HEK293 (cell line): ENCODE data around the gene C17orf100.

Experiments used
- CTCF ChIP-seq: fragments of 450-650 bp; formaldehyde crosslinking; IDR thresholded peaks from 2 replicates; pipeline ENCODE4 v1.5.1; 2016; ENCODE audit warnings: missing biosample characterization, missing genetic modification characterization
- GLI2 ChIP-seq: fragments of 450-650 bp; formaldehyde crosslinking; IDR thresholded peaks from 2 replicates; pipeline ENCODE4; 2017; ENCODE audit warnings: missing biosample characterization, missing genetic modification characterization, low read depth, borderline replicate concordance
- ZNF2 ChIP-seq: fragments of 450-650 bp; formaldehyde crosslinking; IDR thresholded peaks from 2 replicates; pipeline ENCODE4 v1.5.1; 2016; ENCODE audit warnings: missing biosample characterization, missing genetic modification characterization
- ZNF24 ChIP-seq: fragments of 450-650 bp; formaldehyde crosslinking; IDR thresholded peaks from 2 replicates; pipeline ENCODE4 v1.5.1; 2016; ENCODE audit warnings: missing biosample characterization, missing genetic modification characterization
- ZNF266 ChIP-seq: fragments of 450-650 bp; formaldehyde crosslinking; IDR thresholded peaks from 2 replicates; pipeline ENCODE4 v1.5.1; 2016; ENCODE audit warnings: missing biosample characterization, missing genetic modification characterization, low read depth
- ZNF513 ChIP-seq: fragments of 450-650 bp; IDR thresholded peaks from 2 replicates; pipeline ENCODE4 v1.5.1; 2018; ENCODE audit warnings: missing biosample characterization, missing genetic modification characterization
- ZNF549 ChIP-seq: fragments of 450-650 bp; IDR thresholded peaks from 2 replicates; pipeline ENCODE4 v1.5.1; 2018; ENCODE audit warnings: missing biosample characterization, missing genetic modification characterization, mild to moderate bottlenecking, inconsistent platforms, moderate library complexity
- ZNF626 ChIP-seq: fragments of 450-650 bp; sonication (Bioruptor Pico); formaldehyde crosslinking; IDR thresholded peaks from 2 replicates; pipeline ENCODE4 v1.5.1; 2018; ENCODE audit warnings: missing biosample characterization, missing genetic modification characterization, inconsistent platforms
- TF ChIP-seq, protein P1 (sequence below): fragments of 450-650 bp; formaldehyde crosslinking; IDR thresholded peaks from 2 replicates; pipeline ENCODE4 v1.5.1; 2016; ENCODE audit warnings: missing biosample characterization, missing genetic modification characterization
- TF ChIP-seq, protein P2 (sequence below): fragments of 450-650 bp; formaldehyde crosslinking; IDR thresholded peaks from 2 replicates; pipeline ENCODE4 v1.5.1; 2016; ENCODE audit warnings: missing biosample characterization, missing genetic modification characterization

DNA sequence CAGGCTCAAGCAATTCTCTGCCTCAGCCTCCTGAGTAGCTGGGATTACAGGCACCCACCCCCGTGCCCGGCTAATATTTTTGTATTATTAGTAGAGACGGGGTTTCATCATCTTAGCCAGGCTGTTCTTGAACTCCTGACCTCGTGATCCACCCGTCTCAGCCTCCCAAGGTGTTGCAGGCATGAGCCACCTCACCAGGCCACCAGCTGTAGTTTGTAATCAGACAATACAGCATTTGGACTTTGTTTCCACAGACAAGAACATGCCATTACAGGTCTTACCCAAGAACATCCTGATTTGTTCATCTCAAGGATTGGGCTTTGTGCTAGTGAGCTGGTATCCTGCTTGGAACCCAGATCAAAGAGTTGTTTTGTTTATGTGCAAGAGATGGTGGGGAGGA is 30.1 kb downstream of the C17orf100 start:
- TF ChIP-seq ZNF266 (tag by site-specific recombination) (no peak), CTCF (tag by site-specific recombination) (no peak), ZNF2 (tag by site-specific recombination) (no peak), ZNF549 (tag by site-specific recombination) (no peak), GLI2 (tag by site-specific recombination) (no peak), ZNF626 (no peak), ZNF513 (tag by site-specific recombination) (no peak), ZNF24 (tag by site-specific recombination) (no peak)
- TF ChIP-seq, protein P1, sequence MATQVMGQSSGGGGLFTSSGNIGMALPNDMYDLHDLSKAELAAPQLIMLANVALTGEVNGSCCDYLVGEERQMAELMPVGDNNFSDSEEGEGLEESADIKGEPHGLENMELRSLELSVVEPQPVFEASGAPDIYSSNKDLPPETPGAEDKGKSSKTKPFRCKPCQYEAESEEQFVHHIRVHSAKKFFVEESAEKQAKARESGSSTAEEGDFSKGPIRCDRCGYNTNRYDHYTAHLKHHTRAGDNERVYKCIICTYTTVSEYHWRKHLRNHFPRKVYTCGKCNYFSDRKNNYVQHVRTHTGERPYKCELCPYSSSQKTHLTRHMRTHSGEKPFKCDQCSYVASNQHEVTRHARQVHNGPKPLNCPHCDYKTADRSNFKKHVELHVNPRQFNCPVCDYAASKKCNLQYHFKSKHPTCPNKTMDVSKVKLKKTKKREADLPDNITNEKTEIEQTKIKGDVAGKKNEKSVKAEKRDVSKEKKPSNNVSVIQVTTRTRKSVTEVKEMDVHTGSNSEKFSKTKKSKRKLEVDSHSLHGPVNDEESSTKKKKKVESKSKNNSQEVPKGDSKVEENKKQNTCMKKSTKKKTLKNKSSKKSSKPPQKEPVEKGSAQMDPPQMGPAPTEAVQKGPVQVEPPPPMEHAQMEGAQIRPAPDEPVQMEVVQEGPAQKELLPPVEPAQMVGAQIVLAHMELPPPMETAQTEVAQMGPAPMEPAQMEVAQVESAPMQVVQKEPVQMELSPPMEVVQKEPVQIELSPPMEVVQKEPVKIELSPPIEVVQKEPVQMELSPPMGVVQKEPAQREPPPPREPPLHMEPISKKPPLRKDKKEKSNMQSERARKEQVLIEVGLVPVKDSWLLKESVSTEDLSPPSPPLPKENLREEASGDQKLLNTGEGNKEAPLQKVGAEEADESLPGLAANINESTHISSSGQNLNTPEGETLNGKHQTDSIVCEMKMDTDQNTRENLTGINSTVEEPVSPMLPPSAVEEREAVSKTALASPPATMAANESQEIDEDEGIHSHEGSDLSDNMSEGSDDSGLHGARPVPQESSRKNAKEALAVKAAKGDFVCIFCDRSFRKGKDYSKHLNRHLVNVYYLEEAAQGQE (tag by site-specific recombination): no peak
- TF ChIP-seq, protein P2, sequence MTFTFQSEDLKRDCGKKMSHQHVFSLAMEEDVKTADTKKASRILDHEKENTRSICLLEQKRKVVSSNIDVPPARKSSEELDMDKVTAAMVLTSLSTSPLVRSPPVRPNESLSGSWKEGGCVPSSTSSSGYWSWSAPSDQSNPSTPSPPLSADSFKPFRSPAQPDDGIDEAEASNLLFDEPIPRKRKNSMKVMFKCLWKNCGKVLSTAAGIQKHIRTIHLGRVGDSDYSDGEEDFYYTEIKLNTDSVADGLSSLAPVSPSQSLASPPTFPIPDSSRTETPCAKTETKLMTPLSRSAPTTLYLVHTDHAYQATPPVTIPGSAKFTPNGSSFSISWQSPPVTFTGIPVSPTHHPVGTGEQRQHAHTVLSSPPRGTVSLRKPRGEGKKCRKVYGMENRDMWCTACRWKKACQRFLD (tag by site-specific recombination): no peak
